Smooth muscle cell (in vitro differentiated cells): Measurements from ENCODE around the gene LACTB. TPM values are rescaled to one million over a fixed set of nuclear protein-coding genes. Genes with fewer than 3 reads are reported as not detected.

ENCODE experiments used
- DNase-seq: peaks from one replicate; lab custom pipeline; 2025; ENCODE audit not compliant: unreplicated experiment; lab: John Stamatoyannopoulos, UW
- H2AFZ ChIP-seq: fragments of 200-600 bp; sonication (generic); 2 replicates; pipeline ENCODE4 v1.6.0; 2016; ENCODE audit warnings: antibody characterized with exemption, low read depth, mild to moderate bottlenecking
- H3F3A ChIP-seq: fragments of 200-600 bp; sonication (generic); 2 replicates; pipeline ENCODE4 v1.6.0; 2017; ENCODE audit warnings: antibody characterized with exemption, low read depth
- H3K27ac ChIP-seq: fragments of 200-600 bp; sonication (generic); 2 replicates; pipeline ENCODE4 v1.5.1; 2016; ENCODE audit warnings: low read depth, mild to moderate bottlenecking
- H3K27me3 ChIP-seq: fragments of 200-600 bp; sonication (generic); 2 replicates; pipeline ENCODE4 v1.6.1; 2016; ENCODE audit warnings: low read depth, mild to moderate bottlenecking
- H3K36me3 ChIP-seq: fragments of 200-600 bp; sonication (generic); 2 replicates; pipeline ENCODE4 v1.5.1; 2016; ENCODE audit warnings: low read depth
- H3K4me1 ChIP-seq: fragments of 200-600 bp; sonication (generic); 2 replicates; pipeline ENCODE4 v1.5.1; 2016; ENCODE audit warnings: low read depth
- H3K4me2 ChIP-seq: fragments of 200-600 bp; sonication (generic); 2 replicates; pipeline ENCODE4 v1.6.0; 2016; ENCODE audit warnings: mild to moderate bottlenecking
- H3K4me3 ChIP-seq: fragments of 200-600 bp; sonication (generic); 2 replicates; pipeline ENCODE4 v1.5.1; 2016; ENCODE audit warnings: mild to moderate bottlenecking
- H3K79me2 ChIP-seq: fragments of 200-600 bp; sonication (generic); 2 replicates; pipeline ENCODE4 v1.6.0; 2016; ENCODE audit warnings: low read depth, mild to moderate bottlenecking
- H3K9ac ChIP-seq: fragments of 200-600 bp; sonication (generic); 2 replicates; pipeline ENCODE4 v1.6.0; 2016; ENCODE audit warnings: low read depth
- H3K9me3 ChIP-seq: fragments of 200-600 bp; sonication (generic); replicated peaks from 2 replicates; pipeline ENCODE4 v1.5.1; 2016; ENCODE audit warnings: low read depth
- H4K20me1 ChIP-seq: fragments of 200-600 bp; sonication (generic); 2 replicates; pipeline ENCODE4 v1.6.0; 2016; ENCODE audit warnings: low read depth
- WGBS: methylation state at CpG from one replicate; pipeline ENCODE4 v1.1.7; 2016; ENCODE audit warnings: low lambda C conversion rate; 5-methylcytosine and 5-hydroxymethylcytosine counted together
- polyA plus RNA-seq: library from polyadenylated mRNA; unstranded; fragments of >200 nt; fragmentation: Nextera tagmentation; extraction: Ambion mirVana; gene quantifications from 2 replicates; pipeline ENCODE4 v1.2.1, GENCODE V29; 2016
- total RNA-seq: library from RNA; depleted of rRNA; stranded (reverse); fragments of >200 nt; gene quantifications from 2 replicates; pipeline ENCODE4 v1.2.3, GENCODE V29; 2014
- TF ChIP-seq, protein P1 (sequence below): fragments of 200-600 bp; sonication (generic); IDR thresholded peaks from 2 replicates; pipeline ENCODE4 v1.5.1; 2017; ENCODE audit warnings: borderline replicate concordance, mild to moderate bottlenecking, antibody characterized with exemption; ENCODE audit not compliant: insufficient read depth, poor library complexity, severe bottlenecking

The LACTB gene, protein sequence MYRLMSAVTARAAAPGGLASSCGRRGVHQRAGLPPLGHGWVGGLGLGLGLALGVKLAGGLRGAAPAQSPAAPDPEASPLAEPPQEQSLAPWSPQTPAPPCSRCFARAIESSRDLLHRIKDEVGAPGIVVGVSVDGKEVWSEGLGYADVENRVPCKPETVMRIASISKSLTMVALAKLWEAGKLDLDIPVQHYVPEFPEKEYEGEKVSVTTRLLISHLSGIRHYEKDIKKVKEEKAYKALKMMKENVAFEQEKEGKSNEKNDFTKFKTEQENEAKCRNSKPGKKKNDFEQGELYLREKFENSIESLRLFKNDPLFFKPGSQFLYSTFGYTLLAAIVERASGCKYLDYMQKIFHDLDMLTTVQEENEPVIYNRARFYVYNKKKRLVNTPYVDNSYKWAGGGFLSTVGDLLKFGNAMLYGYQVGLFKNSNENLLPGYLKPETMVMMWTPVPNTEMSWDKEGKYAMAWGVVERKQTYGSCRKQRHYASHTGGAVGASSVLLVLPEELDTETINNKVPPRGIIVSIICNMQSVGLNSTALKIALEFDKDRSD
- 12.5 and 41.0 TPM in 2 replicates for total RNA-seq
- 9.0 and 13.8 TPM in 2 replicates for polyA plus RNA-seq

DNA sequence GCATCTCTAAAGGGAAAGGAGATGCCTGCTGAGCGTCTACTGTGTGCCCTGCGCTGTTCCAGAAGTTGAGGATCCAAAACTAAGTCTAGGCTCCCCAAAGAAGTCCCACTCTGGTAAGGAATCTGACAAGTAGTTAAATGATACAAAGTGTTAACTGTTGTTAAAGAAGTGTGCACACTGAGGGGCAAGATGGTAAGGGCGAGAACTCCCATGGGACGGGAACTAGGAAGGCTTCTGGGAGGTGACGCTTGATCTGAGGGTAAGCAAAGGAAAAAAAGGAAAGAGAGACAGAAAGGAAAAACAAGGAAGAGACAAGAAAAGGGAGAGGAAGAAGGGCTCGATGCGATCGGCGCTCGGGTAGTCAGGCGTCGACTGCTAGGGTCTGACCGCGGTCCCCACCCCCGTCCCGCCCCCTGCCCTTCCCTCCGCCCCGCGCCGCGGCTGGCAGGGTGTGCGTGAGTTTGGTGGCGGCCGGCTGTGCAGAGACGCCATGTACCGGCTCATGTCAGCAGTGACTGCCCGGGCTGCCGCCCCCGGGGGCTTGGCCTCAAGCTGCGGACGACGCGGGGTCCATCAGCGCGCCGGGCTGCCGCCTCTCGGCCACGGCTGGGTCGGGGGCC lies at the start of gene LACTB:
Gene LACTB, plus strand, starts transcription at position 480 of the 620 bp plus-strand sequence. Its CDS starts 11 bp downstream, at position 491.
- Histone ChIP-seq H3K9me3 (no peaks in the 10 kb centered on the region), H3K27me3 (no peaks in the 10 kb centered on the region), H2AFZ (peak within 1 kb of the TSS; percentile 100), H3K4me2 (peak within 1 kb of the TSS; percentile 94), H3K36me3 (no peaks in the 10 kb centered on the region), H3K79me2 (no peaks in the 10 kb centered on the region), H3K27ac (peak within 1 kb of the TSS; percentile 84), H3K4me3 (peak within 1 kb of the TSS; percentile 79), H3F3A (no peaks in the 10 kb centered on the region), H4K20me1 (peaks cover 6% of the 10 kb centered on the region), H3K9ac (peak within 1 kb of the TSS; percentile 67), H3K4me1 (peaks cover 5% of the 10 kb centered on the region)
- peak; percentile 75 for DNase-seq
- 2% methylated on average over 22 of the region's 40 CpGs for WGBS
- TF ChIP-seq, protein P1, sequence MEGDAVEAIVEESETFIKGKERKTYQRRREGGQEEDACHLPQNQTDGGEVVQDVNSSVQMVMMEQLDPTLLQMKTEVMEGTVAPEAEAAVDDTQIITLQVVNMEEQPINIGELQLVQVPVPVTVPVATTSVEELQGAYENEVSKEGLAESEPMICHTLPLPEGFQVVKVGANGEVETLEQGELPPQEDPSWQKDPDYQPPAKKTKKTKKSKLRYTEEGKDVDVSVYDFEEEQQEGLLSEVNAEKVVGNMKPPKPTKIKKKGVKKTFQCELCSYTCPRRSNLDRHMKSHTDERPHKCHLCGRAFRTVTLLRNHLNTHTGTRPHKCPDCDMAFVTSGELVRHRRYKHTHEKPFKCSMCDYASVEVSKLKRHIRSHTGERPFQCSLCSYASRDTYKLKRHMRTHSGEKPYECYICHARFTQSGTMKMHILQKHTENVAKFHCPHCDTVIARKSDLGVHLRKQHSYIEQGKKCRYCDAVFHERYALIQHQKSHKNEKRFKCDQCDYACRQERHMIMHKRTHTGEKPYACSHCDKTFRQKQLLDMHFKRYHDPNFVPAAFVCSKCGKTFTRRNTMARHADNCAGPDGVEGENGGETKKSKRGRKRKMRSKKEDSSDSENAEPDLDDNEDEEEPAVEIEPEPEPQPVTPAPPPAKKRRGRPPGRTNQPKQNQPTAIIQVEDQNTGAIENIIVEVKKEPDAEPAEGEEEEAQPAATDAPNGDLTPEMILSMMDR, result no peak

DNA sequence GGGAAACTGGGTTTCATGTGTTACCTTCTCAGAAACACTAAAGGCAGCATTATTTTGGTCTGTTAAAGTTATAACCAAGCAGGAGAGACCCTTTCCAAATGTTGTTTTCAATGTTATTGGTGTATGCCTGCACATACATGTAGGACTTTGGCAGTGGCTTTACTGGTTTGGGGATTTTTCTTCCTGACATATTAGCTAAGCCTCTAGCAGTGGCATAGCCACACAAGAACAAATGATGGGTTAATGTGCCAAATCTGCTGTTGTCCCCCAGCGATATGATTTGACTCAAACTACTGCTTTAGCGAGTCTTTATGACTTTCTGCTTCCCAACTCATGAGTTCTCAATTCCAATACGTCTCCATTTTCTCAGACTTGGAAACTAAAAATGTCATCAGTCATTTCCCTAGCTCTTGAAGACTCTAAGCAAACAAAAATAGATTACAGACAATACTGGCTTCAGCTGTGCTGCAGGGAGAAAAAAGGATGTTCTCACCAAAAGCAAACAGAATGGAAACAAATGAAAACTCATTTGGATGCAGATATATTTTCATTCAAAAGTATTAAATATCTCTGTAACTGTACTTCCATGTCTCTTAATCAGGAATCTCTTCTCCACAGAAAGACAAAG lies 49.5 kb upstream of the LACTB start:
- WGBS, result 87% methylated on average over 3 of the region's 3 CpGs
- H3K9ac ChIP-seq, result no peak overlapping the region
- H3K27ac ChIP-seq, result peak overlapping the region; percentile 31

DNA sequence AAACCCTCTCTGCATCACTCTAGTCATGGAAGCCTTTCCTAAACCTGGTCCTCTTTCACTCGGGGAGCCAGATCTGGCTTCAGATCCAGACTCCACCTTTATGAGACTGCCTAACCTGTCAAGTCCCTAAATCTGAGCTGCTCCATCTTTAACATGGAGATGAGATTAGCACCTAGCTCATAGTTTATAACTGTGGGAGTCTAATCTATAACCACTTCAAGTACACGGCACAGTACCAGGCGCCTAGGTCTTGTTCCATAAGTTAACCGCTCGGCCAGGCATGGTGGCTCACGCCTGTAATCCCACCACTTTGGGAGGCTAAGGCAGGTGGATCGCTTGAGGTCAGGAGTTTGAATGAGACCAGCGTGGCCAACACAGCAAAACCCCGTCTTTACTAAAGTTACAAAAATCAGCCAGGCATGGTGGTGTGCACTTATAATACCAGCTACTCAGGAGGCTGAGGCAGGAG lies 48.8 kb upstream of the LACTB start:
- no peaks in the 10 kb centered on the region for H3K79me2 ChIP-seq
- no peaks in the 10 kb centered on the region for H3K27me3 ChIP-seq
- no peak overlapping the region for H3K4me2 ChIP-seq
- peak overlapping the region; percentile 31 for H3K27ac ChIP-seq
- H3F3A ChIP-seq, result peaks cover 55% of the 10 kb centered on the region
- no peak overlapping the region for H3K9ac ChIP-seq
- H3K4me3 ChIP-seq, result no peak overlapping the region
- H3K4me1 ChIP-seq, result peaks cover 7% of the 10 kb centered on the region
- DNase-seq, result no peak
- H2AFZ ChIP-seq, result no peak overlapping the region
- TF ChIP-seq, protein P1, result no peak
- peaks cover 51% of the 10 kb centered on the region for H4K20me1 ChIP-seq
- WGBS, result 69% methylated on average over 9 of the region's 9 CpGs
- H3K36me3 ChIP-seq, result no peaks in the 10 kb centered on the region
- no peaks in the 10 kb centered on the region for H3K9me3 ChIP-seq

More for the DNA sequence above, 49.5 kb upstream of the LACTB start:
- Histone ChIP-seq H3K27me3 (no peaks in the 10 kb centered on the region), H2AFZ (no peak overlapping the region), H3K4me1 (peaks cover 7% of the 10 kb centered on the region), H3K4me3 (no peak overlapping the region), H3K79me2 (no peaks in the 10 kb centered on the region), H3K4me2 (no peak overlapping the region), H3F3A (peaks cover 63% of the 10 kb centered on the region), H3K9me3 (no peaks in the 10 kb centered on the region), H3K36me3 (no peaks in the 10 kb centered on the region), H4K20me1 (peaks cover 58% of the 10 kb centered on the region)
- no peak for DNase-seq
- TF ChIP-seq, protein P1, result no peak
